Neural progenitor cell (in vitro differentiated cells): ENCODE data around the gene PANK2.

Experiments used
- CTCF ChIP-seq: fragments of 200-600 bp; sonication (generic); IDR thresholded peaks from 2 replicates; pipeline ENCODE4 v1.5.1; 2017; ENCODE audit warnings: antibody characterized with exemption, mild to moderate bottlenecking
- EZH2 ChIP-seq: fragments of 200-600 bp; sonication (generic); IDR thresholded peaks from 2 replicates; pipeline ENCODE4 v1.6.1; 2017; ENCODE audit warnings: antibody characterized with exemption, mild to moderate bottlenecking, moderate library complexity
- EZH2phosphoT487 ChIP-seq: fragments of 200-600 bp; sonication (generic); IDR thresholded peaks from 2 replicates; pipeline ENCODE4 v1.6.1; 2017; ENCODE audit warnings: antibody characterized with exemption

- TF ChIP-seq CTCF (no peak), EZH2 (no peak), EZH2phosphoT487 (no peak)
These were observed 20.8 kb downstream of the PANK2 start for GRCh38 chr20:3909952-3910366.
